OCI-LY1 (cell line): Measurements from ENCODE around the gene MTARC1.

Source experiments
- H2AFZ ChIP-seq: fragments of 200-600 bp; sonication (generic), shearing (Covaris generic); 2 replicates; pipeline ENCODE4 v1.6.0; 2014; ENCODE audit warnings: antibody characterized with exemption, mild to moderate bottlenecking, low read length
- H3F3A ChIP-seq: fragments of 200-600 bp; sonication (generic), shearing (Covaris generic); 2 replicates; pipeline ENCODE4 v1.6.0; 2014; ENCODE audit warnings: mild to moderate bottlenecking, antibody characterized with exemption, low read length, moderate library complexity; ENCODE audit not compliant: insufficient read depth
- H3K27ac ChIP-seq: fragments of 200-600 bp; sonication (generic); 2 replicates; pipeline ENCODE4 v1.5.1; 2014; ENCODE audit warnings: low read length, mixed run types, mild to moderate bottlenecking, low read depth; ENCODE audit not compliant: poor library complexity, severe bottlenecking
- H3K27me3 ChIP-seq: fragments of 200-600 bp; sonication (generic); 2 replicates; pipeline ENCODE4 v1.6.0; 2014; ENCODE audit warnings: antibody characterized with exemption, mild to moderate bottlenecking, low read length, moderate library complexity; ENCODE audit not compliant: insufficient read depth
- H3K36me3 ChIP-seq: fragments of 200-600 bp; sonication (generic); 2 replicates; pipeline ENCODE4 v1.6.1; 2014; ENCODE audit warnings: mild to moderate bottlenecking, antibody characterized with exemption, low read length, moderate library complexity, mixed read lengths; ENCODE audit not compliant: insufficient read depth
- H3K4me1 ChIP-seq: fragments of 200-600 bp; sonication (generic); 2 replicates; pipeline ENCODE4 v1.5.1; 2014; ENCODE audit warnings: mild to moderate bottlenecking, low read length, moderate library complexity; ENCODE audit not compliant: insufficient read depth, severe bottlenecking
- H3K4me2 ChIP-seq: fragments of 200-600 bp; sonication (generic), shearing (Covaris generic); 2 replicates; pipeline ENCODE4 v1.6.1; 2014; ENCODE audit warnings: low read length
- H3K4me3 ChIP-seq: fragments of 200-600 bp; sonication (generic); 2 replicates; pipeline ENCODE4 v1.5.1; 2014; ENCODE audit warnings: low read length, low read depth, mild to moderate bottlenecking, mixed read lengths; ENCODE audit not compliant: poor library complexity, severe bottlenecking
- H3K79me2 ChIP-seq: fragments of 200-600 bp; shearing (Covaris generic); 2 replicates; pipeline ENCODE4 v1.6.1; 2016; ENCODE audit warnings: mixed run types, low read length, mixed read lengths; ENCODE audit not compliant: insufficient read depth
- H3K9ac ChIP-seq: fragments of 200-600 bp; sonication (generic), shearing (Covaris generic); 2 replicates; pipeline ENCODE4 v1.6.1; 2014; ENCODE audit warnings: mild to moderate bottlenecking, low read length, mixed read lengths
- H3K9me2 ChIP-seq: fragments of 200-600 bp; sonication (generic), shearing (Covaris generic); 2 replicates; pipeline ENCODE4 v1.6.1; 2014; ENCODE audit warnings: low read depth, mild to moderate bottlenecking, low read length, mixed read lengths
- H3K9me3 ChIP-seq: fragments of 200-600 bp; shearing (Covaris generic); 2 replicates; pipeline ENCODE4 v1.6.1; 2014; ENCODE audit warnings: low read length, mixed read lengths
- H4K20me1 ChIP-seq: fragments of 200-600 bp; sonication (generic), shearing (Covaris generic); 2 replicates; pipeline ENCODE4 v1.6.0; 2016; ENCODE audit warnings: mild to moderate bottlenecking, low read length; ENCODE audit not compliant: insufficient read depth
- CTCF ChIP-seq: fragments of 200-600 bp; sonication (generic), shearing (Covaris generic); IDR thresholded peaks from 2 replicates; pipeline ENCODE4 v1.5.1; 2017; ENCODE audit warnings: mild to moderate bottlenecking, antibody characterized with exemption, low read length, moderate library complexity, mixed read lengths
- EZH2 ChIP-seq: fragments of 200-600 bp; sonication (generic), shearing (Covaris generic); IDR thresholded peaks from 2 replicates; pipeline ENCODE4 v1.8.0; 2017; ENCODE audit warnings: borderline replicate concordance, mixed run types, mild to moderate bottlenecking, antibody characterized with exemption, low read length, moderate library complexity, mixed read lengths

The MTARC1 gene

GRCh38 chr1:220786337-220787068, at the start of gene MTARC1:
Gene MTARC1, plus strand, starts transcription at chr1:220786913. Its CDS starts 32 bp downstream, at chr1:220786945.
- Histone ChIP-seq H3K9ac (no peak within 1 kb of the TSS), H3F3A (no peaks in the 10 kb centered on the region), H3K4me1 (no peaks in the 10 kb centered on the region), H3K27me3 (no peaks in the 10 kb centered on the region; the same call in 1 of the 2 replicates), H2AFZ (no peak within 1 kb of the TSS), H3K27ac (no peak within 1 kb of the TSS), H3K79me2 (no peaks in the 10 kb centered on the region), H3K4me3 (no peak within 1 kb of the TSS), H3K4me2 (no peak within 1 kb of the TSS), H3K9me3 (no peaks in the 10 kb centered on the region), H3K9me2 (no peaks in the 10 kb centered on the region), H4K20me1 (no peaks in the 10 kb centered on the region), H3K36me3 (no peaks in the 10 kb centered on the region)
- TF ChIP-seq CTCF = no peak
- TF ChIP-seq EZH2 = no peak

- Histone ChIP-seq H3K79me2 (no peaks in the 10 kb centered on the region), H3K4me2 (no peak overlapping the region)
- TF ChIP-seq CTCF (no peak), EZH2 (no peak)
Measured at GRCh38 chr1:220741349-220741748, 45.4 kb upstream of the MTARC1 start.

GRCh38 chr1:220741825-220742224, 44.9 kb upstream of the MTARC1 start:
- Histone ChIP-seq H3K4me3 (no peak overlapping the region), H3K9me2 (no peaks in the 10 kb centered on the region), H3K9ac (no peak overlapping the region), H3K27ac (no peak overlapping the region), H3K27me3 (no peaks in the 10 kb centered on the region), H3F3A (no peaks in the 10 kb centered on the region), H3K4me1 (no peaks in the 10 kb centered on the region), H2AFZ (no peak overlapping the region), H3K36me3 (no peaks in the 10 kb centered on the region), H3K4me2 (no peak overlapping the region), H4K20me1 (no peaks in the 10 kb centered on the region), H3K9me3 (no peaks in the 10 kb centered on the region), H3K79me2 (no peaks in the 10 kb centered on the region)
- TF ChIP-seq EZH2 (no peak), CTCF (no peak)

More at GRCh38 chr1:220741349-220741748, 45.4 kb upstream of the MTARC1 start:
- Histone ChIP-seq H3K9me2 (no peaks in the 10 kb centered on the region), H3K27me3 (no peaks in the 10 kb centered on the region), H2AFZ (no peak overlapping the region), H3K27ac (no peak overlapping the region), H3K4me3 (no peak overlapping the region), H3K36me3 (no peaks in the 10 kb centered on the region), H4K20me1 (no peaks in the 10 kb centered on the region), H3K4me1 (no peaks in the 10 kb centered on the region), H3F3A (no peaks in the 10 kb centered on the region), H3K9ac (no peak overlapping the region), H3K9me3 (no peaks in the 10 kb centered on the region)
